HepG2 (cell line): Measurements from ENCODE around the gene AMHR2. TPM values are rescaled to one million over a fixed set of nuclear protein-coding genes. Genes with fewer than 3 reads are reported as not detected.
A peak's percentile ranks its signal among the peaks of the same experiment; 100 is the strongest.
"Not testable (repeated sequence)": the region's sequence is repeated elsewhere in the genome, so short reads cannot be mapped to it uniquely, and the experiment has no call there.

Experiments used
- ATAC-seq: fragments of 200-7000 bp; cut with Tn5 transposase; 3 replicates; pipeline ENCODE4 v1.9.1; 2020; ENCODE audit warnings: mild to moderate bottlenecking, moderate library complexity
- BruUV-seq: library from RNA; stranded (reverse); fragments of 400-500 nt; replicated peaks from 2 replicates; lab custom pipeline; 2021; lab: Mats Ljungman, UMichigan
- CTCF ChIA-PET: fragments of 300-600 bp; formaldehyde crosslinking; extraction: SDS; loops from one replicate; lab custom pipeline; 2021; ENCODE audit warnings: low total read pairs, inconsistent platforms, low intra/inter-chr PET ratio; lab: Yijun Ruan, JAX
- POLR2A ChIA-PET: fragments of 350-600 bp; sonication (Branson Sonifier 250); formaldehyde crosslinking; loops from one replicate; lab custom pipeline; 2020; ENCODE audit warnings: antibody characterized with exemption, inconsistent platforms; lab: Yijun Ruan, JAX
- DNase-seq: peaks from one replicate; pipeline ENCODE4 v3.0.0-alpha.2; 2015; ENCODE audit warnings: low spot score
- FAIRE-seq: peaks from 3 replicates; lab custom pipeline; 2011; peaks lifted over from hg19 to GRCh38; lab: Jason Lieb, UNC
- H2AFZ ChIP-seq: one replicate; pipeline ENCODE4 v1.6.1; 2011; ENCODE audit warnings: low read length, inconsistent platforms
- H3K27ac ChIP-seq: fragments of 300-600 bp; 3 replicates; pipeline ENCODE4 v1.8.0; 2011; ENCODE audit warnings: mixed run types, mild to moderate bottlenecking, mixed read lengths, low read length, inconsistent platforms; ENCODE audit not compliant: insufficient read depth; ENCODE audit errors: extremely low read length
- H3K27me3 ChIP-seq, 2 experiments: fragments of 200-600 bp in 1 of 2; 2 replicates in 1 of 2; 3 replicates in 1 of 2; pipeline versions ENCODE4 v1.6.0 to v1.8.0; 2011; ENCODE audit warnings: low read length in 2 of 2, mild to moderate bottlenecking in 2 of 2, moderate library complexity in 2 of 2, inconsistent platforms in 1 of 2; ENCODE audit not compliant: insufficient read depth in 2 of 2, control insufficient read depth in 1 of 2
- H3K36me3 ChIP-seq, 2 experiments: fragments of 200-600 bp in 1 of 2; replicated peaks in 1 of 2; 2 replicates in 1 of 2; 3 replicates in 1 of 2; pipeline versions ENCODE4 v1.5.1 to v1.8.0; 2011; ENCODE audit warnings: low read length in 2 of 2, inconsistent platforms in 1 of 2; ENCODE audit not compliant: insufficient read depth in 2 of 2, control insufficient read depth in 1 of 2
- H3K4me1 ChIP-seq: 2 replicates; pipeline ENCODE4 v1.5.1; 2012; ENCODE audit warnings: low read length, inconsistent platforms; ENCODE audit not compliant: insufficient read depth
- H3K4me2 ChIP-seq: 2 replicates; pipeline ENCODE4 v1.6.0; 2011; ENCODE audit warnings: low read depth, low read length, inconsistent platforms
- H3K4me3 ChIP-seq, 3 experiments: fragments of 200-600 bp in 1 of 3; sonication (generic), shearing (Covaris generic) in 1 of 3; replicated peaks in 1 of 3; 2 replicates each; pipeline ENCODE4 v1.5.1; 2011 to 2016; ENCODE audit warnings: low read length in 3 of 3, inconsistent platforms in 2 of 3, low read depth in 2 of 3, mild to moderate bottlenecking in 2 of 3, control low read depth in 1 of 3, mixed read lengths in 1 of 3; ENCODE audit not compliant: insufficient read depth in 1 of 3
- H3K79me2 ChIP-seq: one replicate; pipeline ENCODE4 v1.6.1; 2011; ENCODE audit warnings: low read length, inconsistent platforms; ENCODE audit not compliant: insufficient read depth
- H3K9ac ChIP-seq: 2 replicates; pipeline ENCODE4 v1.6.0; 2011; ENCODE audit warnings: mild to moderate bottlenecking, low read depth, low read length, inconsistent platforms; ENCODE audit not compliant: insufficient read depth
- H3K9me3 ChIP-seq: 2 replicates; pipeline ENCODE4 v1.5.1; 2012; ENCODE audit warnings: mild to moderate bottlenecking, low read length
- H4K20me1 ChIP-seq: 2 replicates; pipeline ENCODE4 v1.6.0; 2011; ENCODE audit warnings: inconsistent platforms, mild to moderate bottlenecking, low read length, moderate library complexity; ENCODE audit not compliant: insufficient read depth
- PAX8 ChIP-seq: sonication (generic); formaldehyde crosslinking; IDR thresholded peaks from 2 replicates; pipeline ENCODE4 v1.8.0; 2022; ENCODE audit warnings: mild to moderate bottlenecking, missing genetic modification reagents, borderline replicate concordance
- RBM22 ChIP-seq: fragments of 200-400 bp; formaldehyde crosslinking; optimal IDR thresholded peaks from 2 replicates; pipeline ENCODE3; 2017; ENCODE audit warnings: mild to moderate bottlenecking, low read length, moderate library complexity
- ZNF335 ChIP-seq: sonication (generic); formaldehyde crosslinking; IDR thresholded peaks from 2 replicates; pipeline ENCODE4 v1.4.0; 2020; ENCODE audit warnings: missing genetic modification reagents
- WGBS: methylation state at CpG from one replicate; pipeline ENCODE4 v1.1.6; 2017; ENCODE audit warnings: low lambda C conversion rate; 5-methylcytosine and 5-hydroxymethylcytosine counted together
- in situ Hi-C: cut with HindIII; loops from 2 replicates; pipeline ENCODE4 v1.10.0; 2017; ENCODE audit warnings: low pct_unique_long_range_greater_than_20kb; ENCODE audit not compliant: extremely low pct_ligation_motif_present
- intact Hi-C: fragments of 100-400 bp; cut with micrococcal nuclease; formaldehyde crosslinking; loops from one replicate; pipeline ENCODE4 v1.10.0; 2022; ENCODE audit not compliant: unreplicated experiment
- polyA plus RNA-seq, 8 experiments: library from polyadenylated mRNA; depleted of rRNA in 3 of 8; stranded (reverse) in 7 of 8; unstranded in 1 of 8; fragments of >200 nt; fragmentation: Illumina TruSeq in 4 of 8; extraction: Trizol in 4 of 8; gene quantifications; 2 replicates each; pipeline versions ENCODE4 v1.2.1 to v1.2.3, GENCODE V29; 2011 to 2016; ENCODE audit warnings: low read depth in 4 of 8, missing spikeins in 1 of 8, mixed read lengths in 1 of 8; ENCODE audit not compliant: insufficient read depth in 1 of 8
- total RNA-seq, 5 experiments: library from RNA; depleted of rRNA; stranded (reverse); fragments of >200 nt; fragmentation: Illumina TruSeq; extraction: Trizol; gene quantifications; 2 replicates each; pipeline ENCODE4 v1.2.3, GENCODE V29; 2016; ENCODE audit warnings: low read depth in 1 of 5

AMHR2 gene
- total and polyA plus RNA-seq, 2 of the 13 experiments (the other 11 are each of a cell fraction or from before 2014, with no cell fraction given): 0.24 to 0.58 TPM

DNA sequence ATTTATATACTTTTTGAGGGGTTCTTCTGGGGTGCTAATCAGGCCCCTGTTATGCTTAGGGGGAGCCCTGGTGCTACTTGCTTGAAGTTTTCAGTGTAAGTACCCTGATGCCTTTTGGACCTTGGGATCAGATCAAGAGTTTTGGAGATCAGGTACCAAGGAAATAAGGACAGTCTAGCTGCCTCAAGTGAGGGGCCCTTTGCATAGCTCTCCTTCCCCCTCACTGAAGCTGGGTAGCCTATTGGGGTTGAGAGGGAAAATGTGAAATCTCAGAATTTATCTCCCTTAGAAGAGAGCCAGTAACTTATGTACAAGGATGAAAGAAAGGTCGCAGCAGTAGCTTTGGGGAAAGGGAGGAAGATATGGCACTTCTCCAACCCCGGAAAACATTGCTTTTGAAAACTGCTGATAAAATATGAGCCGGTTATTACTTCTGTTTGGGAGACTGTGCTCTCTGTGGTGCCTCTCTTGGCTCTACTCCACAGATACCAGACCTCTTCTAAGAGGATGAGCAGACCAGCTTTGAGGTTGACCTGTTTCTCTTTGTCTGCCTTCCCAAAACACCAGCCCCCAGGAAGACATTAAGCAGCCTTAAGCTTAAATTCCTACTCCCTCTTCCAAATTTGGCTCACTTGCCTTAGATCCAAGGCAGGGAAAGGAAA is 8.8 kb upstream of the AMHR2 start:
- Histone ChIP-seq H2AFZ (no peak overlapping the region), H3K79me2 (no peaks in the 10 kb centered on the region), H3K27me3 (no peaks in the 10 kb centered on the region), H3K4me2 (no peak overlapping the region), H3K36me3 (peaks cover 8 to 21% of the 10 kb centered on the region in 2 experiments; a peak in 4 of 5 replicates), H3K4me3 (no peak overlapping the region), H3K9ac (no peak overlapping the region), H3K27ac (no peak overlapping the region), H3K9me3 (no peaks in the 10 kb centered on the region), H3K4me1 (peaks cover 29% of the 10 kb centered on the region), H4K20me1 (no peaks in the 10 kb centered on the region)
- intact Hi-C loops (no loop called here), in situ Hi-C loops (no loop called here)
- FAIRE-seq (no peak), DNase-seq (no peak), ATAC-seq (no peak)
- WGBS: 81% methylated on average over 3 of the region's 3 CpGs
- no TSS peak for BruUV-seq
- POLR2A ChIA-PET: no interaction called here
- peak; percentile 64 for TF ChIP-seq RBM22
- TF ChIP-seq PAX8 (CRISPR knock-in tag): no peak
- no peak for TF ChIP-seq ZNF335 (CRISPR knock-in tag)
- CTCF ChIA-PET: no interaction called here

DNA sequence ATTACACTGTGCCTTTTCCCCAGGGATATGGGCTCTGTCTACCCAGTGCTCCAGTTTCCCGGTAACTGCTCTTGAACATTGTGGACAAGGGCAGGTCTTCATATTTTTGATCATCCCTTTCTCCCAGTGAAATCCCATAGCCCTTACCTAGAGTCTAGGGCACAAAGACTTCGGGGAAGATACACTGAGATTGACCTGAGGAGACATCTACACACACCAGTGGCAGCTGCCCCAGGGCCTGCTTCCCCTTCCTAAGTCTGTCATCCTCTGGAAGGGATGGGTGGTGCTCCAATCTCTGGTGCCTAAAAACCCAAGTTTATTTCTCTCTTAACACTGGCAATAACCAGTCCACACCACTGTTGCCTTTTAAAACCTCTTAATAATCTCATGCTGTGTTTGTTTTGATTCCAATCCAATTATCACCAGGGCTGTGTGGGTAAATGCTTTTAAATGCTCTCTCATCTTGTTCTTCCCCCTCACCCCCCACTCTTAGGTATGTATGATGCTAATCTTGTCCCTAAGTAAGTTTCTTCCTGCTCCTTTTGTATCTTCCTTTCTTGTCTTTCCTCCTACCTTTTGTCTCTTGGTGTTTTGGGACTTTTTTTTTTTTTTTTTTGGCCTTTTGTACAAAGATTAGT is 7.8 kb upstream of the AMHR2 start:
- H3K79me2 ChIP-seq, H3K9ac ChIP-seq, H2AFZ ChIP-seq, H4K20me1 ChIP-seq, CTCF ChIA-PET, POLR2A ChIA-PET, H3K9me3 ChIP-seq, BruUV-seq, H3K4me2 ChIP-seq, ATAC-seq, in situ Hi-C loops, H3K4me3 ChIP-seq, DNase-seq, H3K27ac ChIP-seq, intact Hi-C loops, FAIRE-seq, H3K27me3 ChIP-seq: not testable (repeated sequence)
- 95% methylated on average over 2 of the region's 2 CpGs for WGBS
- peaks cover 5 to 18% of the 10 kb centered on the region in 2 experiments; a peak in 4 of 5 replicates for H3K36me3 ChIP-seq
- peaks cover 39% of the 10 kb centered on the region for H3K4me1 ChIP-seq

GRCh38 chr12:53417291-53417816 is 6.3 kb upstream of the AMHR2 start:
- H3K4me3 ChIP-seq, H3K27me3 ChIP-seq, H3K9me3 ChIP-seq, intact Hi-C loops, H3K79me2 ChIP-seq, H3K36me3 ChIP-seq, FAIRE-seq, H3K9ac ChIP-seq, ATAC-seq, in situ Hi-C loops, BruUV-seq, H3K27ac ChIP-seq, DNase-seq, H3K4me2 ChIP-seq, H4K20me1 ChIP-seq, CTCF ChIA-PET, H2AFZ ChIP-seq: not testable (repeated sequence)
- WGBS: 88% methylated on average over 9 of the region's 9 CpGs
- POLR2A ChIA-PET: interaction anchor here (0.9 kb wide), 2 partner anchors 47 to 93 kb away, joined by 3 read pairs; no protein-coding TSS in a partner anchor
- H3K4me1 ChIP-seq: peaks cover 39% of the 10 kb centered on the region
